Femur (tissue), 1 donor: ENCODE measurements around the gene EPB41L2.
"Not testable (repeated sequence)": the region's sequence is repeated elsewhere in the genome, so short reads cannot be mapped to it uniquely, and the experiment has no call there.

ENCODE experiments used
- DNase-seq: peaks from one replicate; pipeline ENCODE4 v3.0.0-alpha.2; 2017

EPB41L2 gene

DNA sequence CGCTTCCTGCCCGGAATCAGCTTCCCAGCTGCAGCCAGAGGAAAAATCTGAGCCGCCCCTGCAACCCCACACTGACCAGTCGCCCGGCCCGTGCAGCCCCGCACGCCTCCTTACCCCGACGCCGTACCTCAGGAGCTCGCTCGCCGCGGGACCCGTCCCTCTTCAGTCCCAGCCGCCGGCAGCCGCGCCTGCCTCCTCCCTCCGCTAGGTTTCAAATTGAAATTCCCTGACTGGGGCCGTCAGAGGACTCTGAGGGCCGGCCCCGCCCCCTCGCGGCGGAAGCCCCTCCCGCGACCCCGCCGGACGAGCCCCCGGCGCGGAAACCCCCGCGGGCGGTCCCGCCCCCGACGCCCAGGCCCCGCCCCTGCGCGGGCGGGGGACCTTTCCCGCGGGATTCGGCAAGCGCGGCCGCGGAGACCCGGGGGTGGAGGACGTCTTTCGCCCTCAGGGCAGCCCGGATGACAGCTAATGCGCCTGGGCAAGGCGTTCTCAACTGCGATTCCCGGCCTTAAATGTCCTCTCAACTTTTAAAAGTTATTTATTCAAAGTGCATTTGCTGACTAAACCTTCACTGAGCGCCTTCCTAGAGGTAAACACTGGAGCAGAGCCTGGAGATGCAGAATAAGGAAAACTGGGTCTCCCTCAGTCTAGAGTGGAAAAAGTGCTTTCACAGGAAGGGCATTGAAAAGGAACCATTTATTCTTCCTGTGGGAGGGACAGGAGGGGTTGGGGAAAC is at the start of gene EPB41L2:
Gene EPB41L2, minus strand, starts transcription at position 218 of the 736 bp plus-strand sequence. CDS start 106,760 bp downstream, outside the sequence.
- peak; percentile 93 for DNase-seq

DNA sequence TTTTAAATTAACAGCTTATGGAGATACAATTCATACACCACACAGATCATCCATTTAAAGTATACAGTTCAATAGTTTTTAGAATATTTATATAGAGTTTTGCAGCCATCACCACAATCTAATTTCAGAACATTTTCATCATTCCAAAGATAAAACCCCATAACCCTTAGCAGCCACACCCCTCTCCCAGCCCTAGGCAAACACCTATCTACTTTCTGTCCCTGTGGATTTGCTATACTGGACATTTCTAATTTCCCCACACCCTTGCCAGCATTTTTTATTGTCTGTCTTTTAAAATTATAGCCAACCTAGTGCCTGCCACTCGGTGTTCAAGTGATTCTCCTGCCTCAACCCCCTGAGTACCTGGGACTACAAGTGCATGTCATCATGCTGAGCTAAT is 49.2 kb upstream of the EPB41L2 start:
- no peak for DNase-seq

DNA sequence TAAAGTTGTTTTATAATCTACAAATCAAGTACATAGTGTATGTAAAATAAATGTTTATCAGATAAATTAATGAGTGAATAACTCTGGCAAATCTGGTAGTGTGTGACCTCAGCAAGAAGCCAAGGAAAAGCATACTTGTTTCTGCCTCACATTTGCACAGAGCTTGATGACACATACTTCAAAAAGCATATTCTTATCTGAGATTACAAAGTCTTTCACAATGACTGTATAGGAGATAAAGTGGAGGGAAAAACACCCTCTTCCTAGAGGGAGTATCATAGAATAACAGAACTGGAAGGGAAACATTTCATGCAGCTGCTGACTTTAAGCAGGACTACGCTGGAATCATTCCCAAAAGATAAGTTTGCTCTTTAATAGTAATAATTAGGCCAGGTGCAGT is 44.1 kb upstream of the EPB41L2 start:
- DNase-seq = no peak

DNA sequence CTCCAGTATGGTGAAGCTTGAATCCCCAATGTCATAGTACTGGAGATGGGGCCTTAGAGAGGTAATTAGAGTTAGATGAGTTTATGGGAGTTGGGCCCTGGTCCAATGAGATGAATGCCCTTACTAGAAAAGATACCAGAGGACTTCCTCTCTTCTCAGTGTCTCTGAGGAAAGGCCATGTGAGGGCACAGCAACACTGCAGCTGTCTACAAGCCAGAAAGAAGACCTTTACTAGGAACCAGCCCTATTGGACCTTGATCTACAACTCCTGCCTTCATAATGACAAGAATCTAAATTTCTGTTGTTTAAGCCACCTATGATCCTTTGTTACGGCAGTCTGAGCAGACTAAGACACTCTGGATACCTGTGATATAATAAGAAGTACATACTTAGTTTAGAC is 40.9 kb upstream of the EPB41L2 start:
- DNase-seq = no peak

DNA sequence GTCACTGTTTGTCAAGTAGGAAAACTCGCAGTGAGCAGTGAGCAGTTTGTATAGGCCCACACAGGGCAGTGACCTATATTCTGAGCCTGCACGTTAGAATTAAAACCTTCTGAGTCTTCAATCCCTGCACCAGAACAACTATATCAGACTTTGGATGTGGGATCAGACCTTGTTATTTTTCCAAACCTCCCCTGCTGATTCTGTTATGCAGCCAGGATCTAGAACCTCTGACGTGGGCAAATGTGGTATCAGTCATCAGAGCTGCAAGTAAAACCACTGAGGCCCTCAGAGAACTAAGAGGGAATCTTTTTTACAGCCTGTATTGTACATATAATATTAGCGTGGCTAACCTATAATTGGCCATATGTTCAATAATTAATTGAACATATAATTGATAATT is 40.3 kb upstream of the EPB41L2 start:
- no peak for DNase-seq

DNA sequence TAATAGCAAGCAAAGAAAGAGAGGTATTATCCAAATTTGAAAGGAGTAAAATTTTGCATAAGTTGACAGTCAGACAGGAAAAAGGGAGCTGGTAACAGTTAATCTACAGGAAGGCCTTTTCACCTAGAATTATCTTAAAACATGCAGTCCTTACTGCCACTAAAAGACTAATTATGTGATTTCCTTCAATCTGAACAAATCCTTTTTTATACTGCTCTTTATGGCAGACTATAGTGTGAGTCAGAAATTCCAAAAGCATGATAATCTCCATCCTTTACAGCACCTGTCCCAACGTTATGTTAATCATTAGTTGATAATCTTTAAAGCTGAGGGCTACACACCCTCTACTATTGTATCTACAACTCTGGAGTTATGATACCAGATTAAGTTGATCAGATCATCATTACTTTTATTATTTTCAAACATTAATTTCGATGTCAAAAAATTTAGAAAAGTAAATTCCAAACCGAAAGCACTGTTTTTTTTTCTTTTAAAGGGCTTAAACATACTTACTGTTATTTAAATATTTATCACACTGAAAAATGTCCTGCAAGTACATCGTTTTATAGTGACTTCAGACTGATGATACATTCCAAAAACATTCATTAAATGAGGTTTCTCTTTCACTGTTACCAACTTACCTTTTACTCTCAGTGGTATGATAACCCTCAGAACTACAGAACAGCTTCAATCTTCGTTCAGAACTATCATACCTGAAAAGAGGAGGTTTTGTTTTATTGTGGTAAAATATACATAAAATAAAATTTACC is 39.1 kb upstream of the EPB41L2 start:
- DNase-seq = no peak

DNA sequence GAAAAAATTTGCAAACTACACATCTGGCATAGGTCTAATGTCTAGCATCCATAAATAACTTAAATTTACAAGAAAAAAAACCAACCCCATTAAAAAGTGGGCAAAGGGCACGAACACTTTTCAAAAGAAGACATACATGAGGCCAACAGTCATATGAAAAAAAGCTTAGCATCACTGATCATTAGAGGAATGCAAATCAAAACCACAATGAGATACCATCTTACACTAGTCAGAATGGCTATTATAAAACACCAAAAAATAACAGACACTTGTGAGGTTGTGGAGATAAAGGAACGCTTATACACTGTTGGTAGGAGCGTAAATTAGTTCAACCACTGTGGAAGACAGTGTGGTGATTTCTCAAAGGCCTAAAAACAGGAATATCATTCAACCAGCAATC is 33.7 kb upstream of the EPB41L2 start:
- DNase-seq = no peak

DNA sequence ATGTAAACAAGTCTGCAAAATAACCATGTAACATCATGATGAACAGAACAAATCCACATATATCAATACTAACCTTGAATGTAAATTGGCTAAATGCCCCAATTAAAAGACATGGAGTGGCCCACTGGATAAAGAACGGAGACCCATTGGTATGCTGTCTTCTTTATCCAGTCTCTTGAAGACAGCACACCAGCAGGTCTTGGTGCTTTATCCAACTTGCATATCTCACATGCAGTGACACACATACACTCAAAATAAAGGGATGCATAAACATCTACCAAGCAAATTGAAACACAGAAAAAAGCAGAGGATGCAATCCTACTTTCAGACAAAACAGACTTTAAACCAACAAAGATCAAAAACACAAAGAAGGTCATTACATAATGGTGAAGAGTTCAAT is 30.3 kb upstream of the EPB41L2 start:
- no peak for DNase-seq

DNA sequence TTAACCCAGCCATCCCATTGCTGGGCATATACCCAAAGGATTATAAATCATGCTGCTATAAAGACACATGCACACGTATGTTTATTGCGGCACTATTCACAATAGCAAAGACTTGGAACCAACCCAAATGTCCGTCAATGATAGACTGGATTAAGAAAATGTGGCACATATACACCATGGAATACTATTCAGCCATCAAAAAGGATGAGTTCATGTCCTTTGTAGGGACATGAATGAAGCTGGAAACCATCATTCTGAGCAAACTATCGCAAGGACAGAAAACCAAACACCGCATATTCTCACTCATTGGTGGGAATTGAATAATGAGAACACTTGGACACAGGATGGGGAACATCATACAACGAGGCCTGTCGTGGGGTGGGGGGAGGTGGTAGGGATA is 28.9 kb upstream of the EPB41L2 start:
- not testable (repeated sequence) for DNase-seq

DNA sequence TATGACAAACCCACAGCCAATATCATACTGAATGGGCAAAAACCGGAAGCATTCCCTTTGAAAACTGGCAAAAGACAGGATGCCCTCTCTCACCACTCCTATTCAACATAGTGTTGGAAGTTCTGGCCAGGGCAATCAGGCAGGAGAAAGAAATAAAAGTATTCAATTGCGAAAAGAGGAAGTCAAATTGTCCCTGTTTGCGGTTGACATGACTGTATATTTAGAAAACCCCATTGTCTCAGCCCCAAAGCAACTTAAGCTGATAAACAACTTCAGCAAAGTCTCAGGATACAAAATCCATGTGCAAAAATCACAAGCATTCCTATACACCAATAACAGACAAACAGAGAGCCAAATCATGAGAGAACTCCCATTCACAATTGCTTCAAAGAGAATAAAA is 27.3 kb upstream of the EPB41L2 start:
- DNase-seq = not testable (repeated sequence)

DNA sequence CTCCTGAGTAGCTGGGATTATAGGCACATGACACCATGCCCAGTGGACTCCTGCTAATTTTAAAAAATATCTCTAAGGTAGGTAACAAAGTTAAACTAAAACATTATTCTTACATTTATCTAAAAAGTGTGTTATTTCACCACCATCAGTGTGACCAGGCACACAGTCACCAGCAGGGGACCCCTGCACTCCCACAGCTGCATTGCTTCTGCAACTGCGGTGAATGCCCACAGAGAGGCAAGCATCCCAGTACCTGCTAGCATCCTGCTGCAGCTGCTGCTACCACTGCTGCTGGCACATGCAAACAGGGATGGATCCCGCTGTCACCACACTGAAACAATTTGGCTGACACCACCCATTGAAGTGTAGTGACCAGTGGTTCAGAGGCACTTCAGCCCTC is 21.9 kb upstream of the EPB41L2 start:
- no peak for DNase-seq

DNA sequence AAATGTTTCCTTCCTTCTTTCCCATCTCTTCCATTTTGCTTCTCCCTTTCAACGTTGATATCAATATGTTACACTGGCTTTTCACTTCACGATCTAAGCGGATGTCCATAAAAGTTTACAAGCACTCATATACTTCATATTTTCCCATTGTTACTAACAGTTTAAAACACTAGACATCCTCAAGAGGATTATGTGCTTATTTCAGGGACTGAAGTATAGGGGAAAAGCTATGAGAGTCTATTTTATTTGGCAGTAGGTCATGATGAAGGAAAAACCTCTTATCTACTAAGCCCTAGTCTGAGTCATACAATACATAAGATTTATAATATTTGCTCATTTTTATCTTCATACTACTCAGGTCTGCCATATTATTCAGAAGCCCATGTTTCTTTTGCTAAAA is 20.6 kb upstream of the EPB41L2 start:
- no peak for DNase-seq

DNA sequence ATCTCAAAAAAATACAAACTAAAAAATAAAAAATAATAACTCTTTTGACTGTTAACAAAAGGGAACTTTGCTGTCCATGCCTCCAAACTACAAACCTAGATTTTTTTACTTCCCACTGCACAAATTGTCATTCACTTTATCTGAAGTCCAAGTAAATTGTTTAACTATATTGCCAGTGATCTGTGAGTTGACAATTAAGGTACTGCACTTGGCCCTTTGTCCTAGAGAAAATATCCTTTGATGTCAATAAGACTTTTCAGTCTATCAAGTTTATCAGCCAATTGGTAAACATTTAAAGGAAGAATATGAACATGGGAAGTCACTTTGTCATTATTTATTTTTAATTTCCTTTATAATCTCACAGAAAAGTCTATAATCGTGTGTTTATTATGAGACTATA is 19.3 kb upstream of the EPB41L2 start:
- no peak for DNase-seq

DNA sequence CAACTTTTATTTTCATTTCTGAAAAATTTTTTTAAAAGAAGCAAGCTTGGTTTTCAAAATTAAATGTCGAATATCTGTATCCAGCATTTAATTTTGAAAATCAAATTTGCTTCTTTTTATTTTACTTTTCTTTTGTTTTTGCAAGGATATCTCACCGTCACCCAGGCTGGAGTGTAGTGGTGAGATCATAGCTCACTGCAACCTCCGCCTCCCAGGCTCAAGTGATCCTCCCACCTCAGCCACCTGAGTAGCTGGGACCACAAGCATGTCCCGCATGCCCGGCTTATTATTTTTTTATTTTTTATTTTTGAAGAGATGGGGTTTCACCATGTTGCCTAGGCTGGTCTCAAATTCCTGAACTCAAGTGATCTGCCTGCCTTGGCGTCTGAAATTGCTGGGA is 17.0 kb upstream of the EPB41L2 start:
- no peak for DNase-seq

DNA sequence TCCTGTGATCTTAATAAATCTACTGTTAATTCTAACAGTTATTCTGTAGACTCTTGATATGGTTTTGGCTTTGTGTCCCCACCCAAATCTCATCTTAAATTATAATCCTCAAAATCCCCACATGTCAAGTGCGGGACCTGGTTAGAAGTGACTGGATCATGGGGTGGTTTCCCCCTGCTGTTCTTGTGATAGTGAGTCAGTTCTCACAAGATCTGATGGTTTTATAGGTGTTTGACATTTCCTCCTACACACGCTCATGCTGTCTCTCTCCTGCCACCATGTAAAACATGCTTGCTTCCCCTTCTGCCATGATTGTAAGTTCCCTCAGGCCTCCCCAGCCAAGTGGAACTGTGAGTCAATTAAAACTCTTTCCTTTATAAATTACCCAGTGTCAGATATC is 10.5 kb upstream of the EPB41L2 start:
- DNase-seq = no peak

DNA sequence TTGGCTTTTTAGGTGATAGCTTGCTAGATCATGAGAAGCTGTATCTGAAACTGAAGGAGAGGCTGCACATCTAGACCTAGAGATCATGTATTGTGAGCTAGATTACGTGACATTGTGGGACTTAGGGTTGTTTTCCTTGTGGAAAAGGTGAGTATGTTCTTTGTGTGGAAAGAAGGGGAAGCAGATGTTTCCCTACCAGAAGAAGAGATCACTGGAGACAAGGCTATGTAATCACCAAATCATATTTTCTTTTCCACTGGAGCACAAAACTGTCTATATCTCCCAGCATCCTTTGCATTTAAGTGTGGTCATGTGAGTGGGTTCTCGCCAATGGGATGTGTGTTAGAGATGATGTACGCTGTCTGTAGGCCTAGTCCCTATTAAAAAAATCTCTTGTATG is 7.0 kb upstream of the EPB41L2 start:
- DNase-seq = no peak

DNA sequence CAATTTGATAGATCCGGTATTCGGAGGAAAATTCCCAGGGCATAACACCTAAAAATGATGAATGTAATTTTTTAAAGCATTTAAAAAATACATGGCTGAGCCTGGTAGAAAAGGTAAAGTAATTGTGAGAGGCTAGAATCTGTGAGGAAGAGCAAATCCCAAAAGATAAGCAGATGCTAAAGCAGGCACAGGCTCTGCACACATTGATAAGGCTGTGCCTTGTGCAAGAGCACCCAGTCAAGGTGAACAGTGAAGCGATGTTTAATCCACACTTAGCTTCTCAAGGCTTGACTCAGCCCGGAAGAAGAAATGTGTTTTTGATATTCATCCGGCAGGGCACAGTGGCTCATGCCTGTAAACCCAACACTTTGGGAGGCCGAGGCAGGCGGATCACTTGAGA is 5.1 kb upstream of the EPB41L2 start:
- DNase-seq = no peak

DNA sequence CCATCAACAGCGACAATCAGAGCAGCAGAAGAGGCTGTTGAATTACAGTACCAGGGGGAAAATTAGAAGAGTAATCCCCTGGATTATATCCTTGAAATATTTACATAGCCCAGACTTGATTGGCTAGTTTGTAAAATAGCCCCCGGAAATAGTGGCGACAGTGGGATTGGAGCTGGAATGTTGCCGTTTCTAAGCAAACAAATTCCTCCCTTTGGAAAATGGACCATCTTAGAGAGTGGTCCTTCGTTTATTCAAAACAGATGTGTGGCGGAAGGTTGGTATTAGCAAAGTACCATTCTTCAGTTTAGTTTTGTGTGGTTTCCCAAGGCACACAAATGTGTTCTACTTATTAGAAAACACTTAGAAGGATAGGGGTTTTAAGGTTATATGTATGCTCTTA is 4.5 kb upstream of the EPB41L2 start:
- DNase-seq = no peak

DNA sequence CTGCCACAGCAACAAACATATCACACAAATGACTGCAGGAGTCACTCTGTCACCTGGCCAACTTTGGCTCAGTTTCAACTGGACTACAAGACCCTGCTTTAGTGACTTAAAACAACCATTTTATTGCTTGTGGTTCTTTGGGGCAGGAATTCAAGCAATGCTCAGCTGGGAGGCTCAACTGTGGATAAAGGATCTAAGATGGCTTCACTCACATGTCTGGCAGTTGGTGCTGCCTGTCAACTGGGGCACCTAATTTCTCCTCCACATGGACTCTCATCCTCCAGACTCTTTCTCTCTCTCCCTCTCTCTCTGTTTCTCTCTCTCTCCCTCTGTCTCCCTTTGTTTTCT is 2.8 kb upstream of the EPB41L2 start:
- DNase-seq = no peak

DNA sequence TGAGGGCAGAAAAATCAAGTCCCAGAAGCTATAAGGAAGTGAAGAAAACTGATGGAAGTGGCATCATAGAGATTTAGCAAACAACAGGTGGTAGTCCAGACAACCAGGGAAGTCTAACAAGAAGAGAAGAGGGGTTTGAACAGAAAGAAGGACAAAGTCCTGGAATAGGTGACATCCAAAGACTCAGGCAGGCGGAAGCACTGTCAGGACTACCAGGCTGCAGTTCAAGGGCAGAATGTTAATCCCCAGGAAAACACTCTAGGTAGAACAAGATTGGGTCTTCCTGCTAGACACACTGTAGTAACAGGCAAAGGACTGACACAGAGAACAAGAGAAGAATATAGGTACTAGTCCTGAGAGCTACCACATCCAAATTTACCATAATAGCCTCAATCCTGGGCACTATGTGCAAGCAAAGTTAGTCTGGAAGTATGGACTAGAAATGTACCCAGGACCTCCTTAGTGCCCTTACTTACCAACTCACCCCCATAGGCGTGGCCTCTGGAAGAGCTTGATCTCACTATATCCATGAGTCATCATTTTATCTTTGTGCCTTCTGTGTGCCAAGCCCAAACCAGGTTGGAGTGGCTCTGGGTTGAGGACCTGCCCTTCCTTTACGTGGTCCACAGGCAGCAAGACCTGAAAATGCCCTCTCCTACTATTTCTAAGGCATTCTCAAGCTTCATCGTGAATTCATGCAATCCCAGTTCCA is 2.2 kb upstream of the EPB41L2 start:
- no peak for DNase-seq

DNA sequence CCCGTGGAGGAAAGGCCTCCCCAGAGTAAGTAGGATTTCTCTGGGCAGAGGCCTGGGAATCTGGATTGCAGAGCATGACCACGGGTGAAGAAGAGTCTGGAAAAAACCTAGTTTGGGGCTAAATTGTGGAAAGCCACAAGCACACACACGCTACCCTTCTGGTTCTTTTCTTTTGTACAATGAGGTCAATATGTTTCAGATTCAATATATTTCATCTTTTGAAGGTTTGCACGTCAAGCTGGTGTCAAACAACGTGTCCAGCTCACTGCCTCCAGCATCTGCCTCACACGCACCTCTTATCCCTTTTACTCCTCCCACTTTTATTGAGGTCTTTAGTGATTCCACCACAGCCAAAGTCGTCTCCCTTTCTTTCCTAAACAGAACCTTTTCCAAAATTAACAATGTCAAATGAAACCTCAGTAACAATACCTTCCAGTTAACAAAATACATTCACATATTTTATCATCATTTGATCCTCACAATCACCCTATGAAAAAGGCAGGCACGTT is 773 bp upstream of the EPB41L2 start:
- no peak for DNase-seq

DNA sequence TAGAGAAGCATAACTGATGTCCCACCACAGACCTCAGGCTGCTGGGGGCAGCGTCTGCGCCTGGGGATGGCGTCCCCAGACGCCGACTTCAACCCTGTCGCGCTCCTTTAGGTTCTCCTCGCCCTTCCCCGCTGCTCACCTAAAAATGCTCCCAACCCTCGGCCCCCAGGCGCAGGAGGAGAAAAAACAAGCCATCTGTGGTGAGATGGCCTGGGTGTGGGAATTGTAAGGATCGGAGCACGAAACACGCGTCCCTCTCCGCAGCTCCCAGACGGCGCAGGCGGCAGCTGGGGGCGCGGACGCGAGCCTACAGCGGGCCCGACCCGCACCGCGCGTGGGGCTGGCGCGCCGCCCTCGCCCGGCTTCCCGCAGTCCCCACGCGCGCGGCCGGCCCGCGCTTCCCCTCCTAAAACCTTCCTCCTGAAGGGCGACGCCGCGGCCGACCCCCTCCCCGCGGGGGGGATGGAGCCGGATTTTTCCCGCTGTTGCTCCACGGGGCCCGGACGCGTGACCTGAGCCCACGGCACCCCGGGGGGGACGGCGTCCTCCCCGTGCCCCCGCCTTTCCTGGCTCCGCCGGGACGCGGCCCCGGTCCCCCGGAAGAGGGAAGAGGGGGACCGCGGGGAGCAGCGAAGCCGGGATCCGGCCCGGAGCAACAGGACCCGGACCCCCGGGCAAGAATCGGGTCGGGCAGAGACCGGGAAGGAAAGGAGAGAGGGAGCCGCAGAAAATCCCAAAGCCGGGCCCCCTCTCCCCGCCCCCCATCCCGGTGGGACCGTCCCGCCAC is 611 bp downstream of the EPB41L2 start:
- peak; percentile 45 for DNase-seq

DNA sequence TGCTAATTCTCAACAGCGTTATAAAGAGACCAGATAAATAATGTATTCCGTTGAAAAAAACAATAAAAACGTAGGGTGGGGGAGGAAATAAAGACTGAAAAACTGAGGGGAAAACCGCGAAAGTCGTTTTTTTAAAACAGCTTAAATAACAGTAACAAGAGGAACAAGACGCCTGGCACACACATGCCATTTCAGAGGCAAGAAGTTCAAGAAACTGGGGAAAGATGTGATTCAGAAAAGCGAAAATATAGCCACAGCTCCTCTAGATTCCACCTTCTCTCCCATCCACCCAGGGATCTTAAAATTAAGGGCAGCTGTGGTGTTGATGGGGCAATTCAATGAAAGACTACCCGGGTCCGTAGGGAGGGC is 1.3 kb downstream of the EPB41L2 start:
- DNase-seq = no peak
